ENCODE data around the gene ADAP2. TPM values are rescaled to one million over a fixed set of nuclear protein-coding genes. Genes with fewer than 3 reads are reported as not detected.

ADAP2 gene
- total RNA-seq, 1 donor from 2014 or later = 21.7 TPM

Other genes starting within 250 kb of the ADAP2 start
- 11.6 TPM for gene CRLF3, start 97.3 kb upstream of the ADAP2 start, total RNA-seq
- gene ATAD5, start 90.0 kb upstream of the ADAP2 start, total RNA-seq = 0.92 TPM
- gene TEFM, start 15.7 kb upstream of the ADAP2 start, total RNA-seq = 12.0 TPM
- 22.3 TPM for gene RNF135, start 49.1 kb downstream of the ADAP2 start, total RNA-seq
- gene NF1, start 173.0 kb downstream of the ADAP2 start, total RNA-seq = 50.8 TPM

All from mucosa of gallbladder (tissue), 1 donor.